Psoas muscle (tissue), 8 donors: ENCODE results near the gene MYO10. TPM values are rescaled to one million over a fixed set of nuclear protein-coding genes. Genes with fewer than 3 reads are reported as not detected.

Experiments used
- ATAC-seq, 4 donors: fragments of 200-7000 bp; cut with Tn5 transposase; one replicate each; pipeline ENCODE4 v1.9.1; 2020; ENCODE audit warnings: moderate library complexity in 3 of 4, mild to moderate bottlenecking in 2 of 4
- DNase-seq, 2 donors: peaks; one replicate each; pipeline ENCODE4 v3.0.0-alpha.2; 2020
- H3K27ac ChIP-seq: fragments of 200-600 bp; one replicate; pipeline ENCODE4 v1.8.0; 2022
- H3K27me3 ChIP-seq, 3 donors: fragments of 200-600 bp in 1 of 3; one replicate each; pipeline versions ENCODE4 v1.6.1 to v1.8.0; 2013 to 2022; ENCODE audit warnings: low read length in 2 of 3, mild to moderate bottlenecking in 2 of 3, moderate library complexity in 1 of 3; ENCODE audit not compliant: insufficient read depth in 3 of 3
- H3K36me3 ChIP-seq, 2 donors: fragments of 200-600 bp in 1 of 2; one replicate each; pipeline versions ENCODE4 v1.6.1 to v1.8.0; 2013 to 2022; ENCODE audit warnings: low read depth in 1 of 2, mild to moderate bottlenecking in 1 of 2, moderate library complexity in 1 of 2; ENCODE audit not compliant: insufficient read depth in 1 of 2
- H3K4me1 ChIP-seq: fragments of 200-600 bp; one replicate; pipeline ENCODE4 v1.8.0; 2022
- H3K4me3 ChIP-seq: fragments of 200-600 bp; one replicate; pipeline ENCODE4 v1.8.0; 2022; ENCODE audit warnings: mild to moderate bottlenecking
- H3K9me3 ChIP-seq: fragments of 200-600 bp; one replicate; pipeline ENCODE4 v1.8.0; 2022
- WGBS, 3 donors: extraction: QIAGEN DNeasy Blood & Tissue Kit; methylation state at CpG; one replicate each; pipeline versions ENCODE4 v1.1.6 to v1.1.7; 2013; 5-methylcytosine and 5-hydroxymethylcytosine counted together
- intact Hi-C, 2 donors: fragments of 100-400 bp; cut with DNase I; formaldehyde crosslinking; loops; one replicate each; pipeline versions ENCODE4 v1.11.0 to v1.14.2; 2022
- polyA plus RNA-seq, 3 donors: library from polyadenylated mRNA; stranded (reverse); fragments of 200-250 nt; gene quantifications; one replicate each; pipeline ENCODE4 v1.2.3, GENCODE V29; 2013
- total RNA-seq, 4 donors: library from RNA; stranded (reverse); fragmentation: NEBNext Ultra II Directional in 2 of 4; extraction: Animal tissue kit (Norgen Biotek cat#: 25700) in 2 of 4; gene quantifications; one replicate each; pipeline versions ENCODE4 v1.2.1 to v1.2.4, GENCODE V29; 2021 to 2023
- TF ChIP-seq, protein P1 (sequence below): fragments of 200-600 bp; IDR thresholded peaks from one replicate; pipeline ENCODE4 v1.8.0; 2022; ENCODE audit warnings: antibody characterized with exemption
- donor health status: healthy with polysubstance abuse.
- donor health status: DM: no; HTN: no; CAD: no; lungs with moderate emphysema.
- donor health status: Bipolar disorder and iron deficiency.
- donor health status: healthy.
- donor health status: DM: yes; HTN: yes; CAD: no.
- donor health status: DM: no; HTN: no; CAD: no.
- donor health status: DM: no; HTN: no; CAD: no.
- donor health status: DM: yes; HTN: yes; CAD: no.

Gene MYO10
- total and polyA plus RNA-seq, 7 donors, result 1.8 to 10.9 (median 10.0) TPM

DNA sequence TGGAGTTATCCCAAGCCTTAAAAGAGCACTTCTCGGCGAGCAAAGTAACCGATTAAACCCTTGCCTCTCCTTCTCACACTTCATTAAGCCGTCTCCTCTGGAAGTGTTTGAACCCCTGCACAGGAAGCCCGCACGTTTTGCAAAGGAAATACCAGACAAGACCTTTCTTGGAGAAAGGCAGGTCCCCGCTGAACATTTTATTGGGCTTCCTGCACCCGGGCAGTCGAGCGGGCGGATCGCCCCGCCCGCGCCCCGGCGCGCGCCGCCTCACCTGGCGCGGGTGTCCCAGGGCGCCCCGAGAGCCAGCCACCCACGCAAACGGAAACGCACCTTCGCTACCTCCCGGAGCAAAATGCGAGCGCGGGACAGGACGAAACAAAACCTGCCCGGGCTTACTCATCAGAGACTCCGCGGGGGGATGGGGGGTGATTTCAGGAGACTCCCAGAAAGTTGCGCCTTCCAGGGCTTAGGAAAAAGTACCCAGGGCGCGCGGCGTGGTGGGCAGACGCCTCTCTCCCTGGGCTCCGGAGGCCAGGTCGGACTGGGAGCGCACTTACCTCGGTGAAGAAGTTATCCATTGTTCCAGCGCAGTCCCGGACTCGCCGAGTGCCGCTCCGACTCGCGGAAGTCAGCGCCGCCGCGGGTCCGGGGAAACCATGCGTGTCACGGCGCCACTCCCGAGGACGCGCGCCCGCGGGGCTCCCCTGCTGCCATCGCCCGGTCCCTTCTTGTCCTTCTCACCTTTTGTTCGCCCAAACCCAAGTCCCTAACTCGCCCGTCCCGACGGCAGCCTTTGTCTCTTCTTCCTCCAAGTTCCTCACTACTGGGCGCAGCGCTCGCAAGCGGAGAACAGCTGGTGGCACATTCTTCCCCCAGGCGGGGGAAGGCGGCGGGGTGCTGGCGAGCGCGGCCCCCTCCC lies 598 bp downstream of the MYO10 start:
- TF ChIP-seq, protein P1, sequence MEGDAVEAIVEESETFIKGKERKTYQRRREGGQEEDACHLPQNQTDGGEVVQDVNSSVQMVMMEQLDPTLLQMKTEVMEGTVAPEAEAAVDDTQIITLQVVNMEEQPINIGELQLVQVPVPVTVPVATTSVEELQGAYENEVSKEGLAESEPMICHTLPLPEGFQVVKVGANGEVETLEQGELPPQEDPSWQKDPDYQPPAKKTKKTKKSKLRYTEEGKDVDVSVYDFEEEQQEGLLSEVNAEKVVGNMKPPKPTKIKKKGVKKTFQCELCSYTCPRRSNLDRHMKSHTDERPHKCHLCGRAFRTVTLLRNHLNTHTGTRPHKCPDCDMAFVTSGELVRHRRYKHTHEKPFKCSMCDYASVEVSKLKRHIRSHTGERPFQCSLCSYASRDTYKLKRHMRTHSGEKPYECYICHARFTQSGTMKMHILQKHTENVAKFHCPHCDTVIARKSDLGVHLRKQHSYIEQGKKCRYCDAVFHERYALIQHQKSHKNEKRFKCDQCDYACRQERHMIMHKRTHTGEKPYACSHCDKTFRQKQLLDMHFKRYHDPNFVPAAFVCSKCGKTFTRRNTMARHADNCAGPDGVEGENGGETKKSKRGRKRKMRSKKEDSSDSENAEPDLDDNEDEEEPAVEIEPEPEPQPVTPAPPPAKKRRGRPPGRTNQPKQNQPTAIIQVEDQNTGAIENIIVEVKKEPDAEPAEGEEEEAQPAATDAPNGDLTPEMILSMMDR, result no peak
- ATAC-seq (peak; percentile 34 to 73 (median 49)), DNase-seq (peak; percentile 17 to 59)
- 0 to 1% (median 1%) methylated on average over 76 to 85 of the region's 85 CpGs for WGBS, 3 donors
- Histone ChIP-seq H3K27ac (peak overlapping the region; percentile 79), H3K27me3 (peaks cover 0 to 24% (median 0%) of the 10 kb centered on the region in 3 donors), H3K36me3 (no peaks in the 10 kb centered on the region), H3K4me1 (peaks cover 15% of the 10 kb centered on the region), H3K9me3 (no peaks in the 10 kb centered on the region), H3K4me3 (peak overlapping the region; percentile 88)
- intact Hi-C loops, result loop anchor here (5.0 to 10.0 kb wide), 4 partner anchors 67 to 249 kb away; no protein-coding TSS in a partner anchor

DNA sequence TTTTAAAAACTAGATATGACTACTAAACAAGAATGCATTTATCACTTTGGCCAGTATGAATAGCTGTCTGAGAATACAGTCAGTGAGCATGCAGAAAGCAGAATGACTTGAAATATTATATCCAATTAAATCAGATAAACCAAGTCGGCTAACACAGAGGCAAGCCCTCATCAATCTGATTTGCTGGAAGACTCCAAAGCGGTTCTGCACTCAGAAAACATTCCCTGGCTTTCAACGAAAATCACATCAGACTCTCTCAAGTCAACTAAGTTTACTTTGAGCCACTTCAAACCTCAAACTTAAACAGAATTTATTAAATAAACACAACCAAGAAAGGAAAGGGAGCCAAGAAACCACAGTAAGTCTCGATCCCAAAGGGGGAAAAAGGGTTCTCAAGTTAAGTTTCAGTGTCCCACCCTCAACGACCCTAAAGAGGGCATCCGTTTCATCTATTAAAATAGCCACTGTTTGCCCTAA lies 1.4 kb downstream of the MYO10 start:
- no peak overlapping the region for H3K27ac ChIP-seq
- no peaks in the 10 kb centered on the region for H3K36me3 ChIP-seq
- no peak for DNase-seq
- TF ChIP-seq, protein P1, result no peak
- intact Hi-C loops, result loop anchor here (5.0 to 10.0 kb wide), 6 partner anchors 68 to 253 kb away; no protein-coding TSS in a partner anchor
- peaks cover 15% of the 10 kb centered on the region for H3K4me1 ChIP-seq
- H3K4me3 ChIP-seq, result peak overlapping the region; percentile 88
- no peak for ATAC-seq
- no peaks in the 10 kb centered on the region for H3K9me3 ChIP-seq
- peaks cover 0 to 24% (median 0%) of the 10 kb centered on the region in 3 donors for H3K27me3 ChIP-seq
- WGBS, 3 donors, result 12 to 15% (median 14%) methylated on average over 6 of the region's 6 CpGs

DNA sequence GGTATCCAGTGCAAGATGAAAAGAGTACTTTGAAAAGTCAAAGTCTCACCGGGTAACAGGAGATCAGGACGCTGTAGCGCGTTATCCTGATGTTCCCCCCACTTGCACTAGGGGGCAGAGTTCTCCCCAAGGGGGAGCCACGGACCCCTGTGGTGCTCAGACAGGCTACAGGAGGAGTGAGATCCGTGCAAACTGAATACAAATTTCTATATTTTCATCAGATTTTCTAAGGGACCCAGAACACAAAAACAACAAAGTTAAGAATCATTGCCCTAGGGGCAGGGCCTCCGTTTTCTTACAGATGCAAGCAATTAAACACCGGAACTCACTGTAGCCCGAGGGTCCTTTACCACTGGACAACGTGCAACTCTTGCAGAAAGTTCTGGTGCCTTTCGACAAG lies 2.0 kb downstream of the MYO10 start:
- DNase-seq (peak; percentile 24 to 60), ATAC-seq (no peak)
- WGBS, 3 donors, result 40 to 50% (median 45%) methylated on average over 11 of the region's 11 CpGs
- H3K4me1 ChIP-seq, result peaks cover 15% of the 10 kb centered on the region
- TF ChIP-seq, protein P1, result peak; percentile 68
- H3K36me3 ChIP-seq, result no peaks in the 10 kb centered on the region
- H3K27me3 ChIP-seq, result peaks cover 0 to 24% (median 0%) of the 10 kb centered on the region in 3 donors
- H3K4me3 ChIP-seq, result peak overlapping the region; percentile 88
- no peaks in the 10 kb centered on the region for H3K9me3 ChIP-seq
- H3K27ac ChIP-seq, result no peak overlapping the region
- intact Hi-C loops, result loop anchor here (5.0 to 10.0 kb wide), 3 partner anchors 137 to 253 kb away; no protein-coding TSS in a partner anchor

DNA sequence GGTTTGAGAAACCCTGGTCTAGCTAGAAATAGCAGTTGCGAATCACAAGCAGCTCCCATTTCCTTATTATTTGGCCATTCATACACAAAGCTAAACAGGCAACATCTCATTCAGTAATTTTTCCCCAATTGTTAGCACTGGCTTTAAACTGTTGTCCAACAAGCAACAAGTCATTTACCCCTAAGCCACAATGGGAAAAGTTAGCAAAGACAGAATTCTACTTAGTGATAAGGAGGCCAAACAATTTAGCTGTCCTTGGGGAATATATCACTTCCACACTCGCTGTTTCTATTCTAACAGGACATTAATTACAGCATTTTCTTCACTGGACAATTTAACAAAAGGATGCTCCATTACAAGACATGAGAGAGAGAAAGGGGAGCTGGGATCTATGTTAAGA lies 2.8 kb downstream of the MYO10 start:
- H3K27me3 ChIP-seq, result peaks cover 0 to 24% (median 0%) of the 10 kb centered on the region in 3 donors
- H3K9me3 ChIP-seq, result no peaks in the 10 kb centered on the region
- no peaks in the 10 kb centered on the region for H3K36me3 ChIP-seq
- TF ChIP-seq, protein P1, result no peak
- H3K4me3 ChIP-seq, result peak overlapping the region; percentile 88
- DNase-seq (no peak), ATAC-seq (no peak)
- intact Hi-C loops, result loop anchor here (5.0 to 10.0 kb wide), 3 partner anchors 136 to 254 kb away; no protein-coding TSS in a partner anchor
- 69 to 90% (median 79%) methylated on average over 2 of the region's 2 CpGs for WGBS, 3 donors
- no peak overlapping the region for H3K27ac ChIP-seq
- peaks cover 15% of the 10 kb centered on the region for H3K4me1 ChIP-seq
